NCI-H1105 (cell line): Measurements from ENCODE around the gene WRAP53.
"Not testable (repeated sequence)": the region's sequence is repeated elsewhere in the genome, so short reads cannot be mapped to it uniquely, and the experiment has no call there.

Source experiments
- DNase-seq: peaks from one replicate; lab custom pipeline; 2025; lab: John Stamatoyannopoulos, UW

Gene WRAP53

GRCh38 chr17:7687908-7688807 is at the start of gene WRAP53:
WRAP53 (plus strand) TSS chr17:7688477; CDS start chr17:7688649, 172 bp downstream.
- DNase-seq = peak; percentile 99

GRCh38 chr17:7640783-7641182 is 47.5 kb upstream of the WRAP53 start:
- DNase-seq = no peak

GRCh38 chr17:7641635-7642034 is 46.6 kb upstream of the WRAP53 start:
- DNase-seq = not testable (repeated sequence)

- no peak for DNase-seq
Observed at GRCh38 chr17:7644775-7645174, 43.5 kb upstream of the WRAP53 start.

- DNase-seq = no peak
Observed at GRCh38 chr17:7646457-7646856, 41.8 kb upstream of the WRAP53 start.

GRCh38 chr17:7647018-7647417 is 41.3 kb upstream of the WRAP53 start:
- no peak for DNase-seq

GRCh38 chr17:7650509-7651096 is 37.7 kb upstream of the WRAP53 start, which contains the start of gene ATP1B2:
ATP1B2 (plus strand) TSS chr17:7650926; CDS start chr17:7651519, 593 bp downstream.
- DNase-seq = peak; percentile 66

- no peak for DNase-seq
Observed at GRCh38 chr17:7651097-7651664, 37.1 kb upstream of the WRAP53 start.

GRCh38 chr17:7651665-7652387 is 36.5 kb upstream of the WRAP53 start:
- DNase-seq = peak; percentile 17

- no peak for DNase-seq
Observed at GRCh38 chr17:7652388-7653356, 35.6 kb upstream of the WRAP53 start.

GRCh38 chr17:7654832-7655540 is 33.3 kb upstream of the WRAP53 start:
- DNase-seq = no peak

- DNase-seq = no peak
Observed at GRCh38 chr17:7655541-7655840, 32.8 kb upstream of the WRAP53 start.

GRCh38 chr17:7656958-7657609 is 31.2 kb upstream of the WRAP53 start:
- no peak for DNase-seq

- DNase-seq = no peak
Observed at GRCh38 chr17:7667656-7668406, 20.4 kb upstream of the WRAP53 start.

- DNase-seq = no peak
Observed at GRCh38 chr17:7668482-7668881, 19.8 kb upstream of the WRAP53 start.

- no peak for DNase-seq
Observed at GRCh38 chr17:7673239-7673638, 15.0 kb upstream of the WRAP53 start.

GRCh38 chr17:7674934-7675333 is 13.3 kb upstream of the WRAP53 start:
- DNase-seq = no peak

GRCh38 chr17:7676533-7676932 is 11.7 kb upstream of the WRAP53 start:
- no peak for DNase-seq

- no peak for DNase-seq
Observed at GRCh38 chr17:7677388-7678067, 10.7 kb upstream of the WRAP53 start.
